ENCODE results near the gene CAV1.
"Not testable (repeated sequence)": the region's sequence is repeated elsewhere in the genome, so short reads cannot be mapped to it uniquely, and the experiment has no call there.

CAV1 gene

GRCh38 chr7:116577320-116577871, 52.6 kb downstream of the CAV1 start:
- H3K9ac ChIP-seq (ENCODE audit: low read length): no peak overlapping the region
- H3K27me3 ChIP-seq (ENCODE audit: control insufficient read depth, insufficient read depth, low read length): no peaks in the 10 kb centered on the region
- no peak overlapping the region for H3K27ac ChIP-seq (ENCODE audit: low read length)
- H3K36me3 ChIP-seq (ENCODE audit: control insufficient read depth, low read depth, low read length): no peaks in the 10 kb centered on the region
- no peaks in the 10 kb centered on the region for H3K9me3 ChIP-seq (ENCODE audit: control insufficient read depth, low read depth, low read length)
- H3K4me1 ChIP-seq (ENCODE audit: control insufficient read depth, low read depth, low read length): no peaks in the 10 kb centered on the region
- H3K4me3 ChIP-seq (ENCODE audit: low read length): no peak overlapping the region

- H3K36me3 ChIP-seq (ENCODE audit: control insufficient read depth, low read depth, low read length): no peaks in the 10 kb centered on the region
- no peaks in the 10 kb centered on the region for H3K9me3 ChIP-seq (ENCODE audit: control insufficient read depth, low read depth, low read length)
- H3K4me1 ChIP-seq (ENCODE audit: control insufficient read depth, low read depth, low read length): no peaks in the 10 kb centered on the region
- no peak overlapping the region for H3K4me3 ChIP-seq (ENCODE audit: low read length)
- H3K27ac ChIP-seq (ENCODE audit: low read length): no peak overlapping the region
- H3K27me3 ChIP-seq (ENCODE audit: control insufficient read depth, insufficient read depth, low read length): no peaks in the 10 kb centered on the region
- H3K9ac ChIP-seq (ENCODE audit: low read length): no peak overlapping the region
These were observed 53.7 kb downstream of the CAV1 start for GRCh38 chr7:116578526-116578925.

GRCh38 chr7:116579322-116579721, 54.5 kb downstream of the CAV1 start:
- no peaks in the 10 kb centered on the region for H3K27me3 ChIP-seq (ENCODE audit: control insufficient read depth, insufficient read depth, low read length)
- H3K4me3 ChIP-seq (ENCODE audit: low read length): no peak overlapping the region
- no peaks in the 10 kb centered on the region for H3K36me3 ChIP-seq (ENCODE audit: control insufficient read depth, low read depth, low read length)
- no peak overlapping the region for H3K9ac ChIP-seq (ENCODE audit: low read length)
- H3K4me1 ChIP-seq (ENCODE audit: control insufficient read depth, low read depth, low read length): no peaks in the 10 kb centered on the region
- H3K27ac ChIP-seq (ENCODE audit: low read length): no peak overlapping the region
- no peaks in the 10 kb centered on the region for H3K9me3 ChIP-seq (ENCODE audit: control insufficient read depth, low read depth, low read length)

- no peaks in the 10 kb centered on the region for H3K27me3 ChIP-seq (ENCODE audit: control insufficient read depth, insufficient read depth, low read length)
- H3K9me3 ChIP-seq (ENCODE audit: control insufficient read depth, low read depth, low read length): no peaks in the 10 kb centered on the region
- no peak overlapping the region for H3K4me3 ChIP-seq (ENCODE audit: low read length)
- no peaks in the 10 kb centered on the region for H3K36me3 ChIP-seq (ENCODE audit: control insufficient read depth, low read depth, low read length)
- no peaks in the 10 kb centered on the region for H3K4me1 ChIP-seq (ENCODE audit: control insufficient read depth, low read depth, low read length)
- no peak overlapping the region for H3K27ac ChIP-seq (ENCODE audit: low read length)
- no peak overlapping the region for H3K9ac ChIP-seq (ENCODE audit: low read length)
These were observed 55.0 kb downstream of the CAV1 start for GRCh38 chr7:116579835-116580234.

- H3K9ac ChIP-seq (ENCODE audit: low read length): no peak overlapping the region
- H3K4me3 ChIP-seq (ENCODE audit: low read length): no peak overlapping the region
- no peaks in the 10 kb centered on the region for H3K27me3 ChIP-seq (ENCODE audit: control insufficient read depth, insufficient read depth, low read length)
- H3K36me3 ChIP-seq (ENCODE audit: control insufficient read depth, low read depth, low read length): no peaks in the 10 kb centered on the region
- H3K27ac ChIP-seq (ENCODE audit: low read length): no peak overlapping the region
- no peaks in the 10 kb centered on the region for H3K9me3 ChIP-seq (ENCODE audit: control insufficient read depth, low read depth, low read length)
- no peaks in the 10 kb centered on the region for H3K4me1 ChIP-seq (ENCODE audit: control insufficient read depth, low read depth, low read length)
These were observed 57.4 kb downstream of the CAV1 start for GRCh38 chr7:116582164-116582732.

GRCh38 chr7:116582806-116583444, 58.1 kb downstream of the CAV1 start:
- Histone ChIP-seq H3K9ac (ENCODE audit: low read length) (no peak overlapping the region), H3K4me1 (ENCODE audit: control insufficient read depth, low read depth, low read length) (no peaks in the 10 kb centered on the region), H3K9me3 (ENCODE audit: control insufficient read depth, low read depth, low read length) (no peaks in the 10 kb centered on the region), H3K27me3 (ENCODE audit: control insufficient read depth, insufficient read depth, low read length) (no peaks in the 10 kb centered on the region), H3K27ac (ENCODE audit: low read length) (no peak overlapping the region), H3K36me3 (ENCODE audit: control insufficient read depth, low read depth, low read length) (no peaks in the 10 kb centered on the region), H3K4me3 (ENCODE audit: low read length) (no peak overlapping the region)

- H3K9ac ChIP-seq (ENCODE audit: low read length): no peak overlapping the region
- H3K27me3 ChIP-seq (ENCODE audit: control insufficient read depth, insufficient read depth, low read length): no peaks in the 10 kb centered on the region
- H3K27ac ChIP-seq (ENCODE audit: low read length): no peak overlapping the region
- H3K9me3 ChIP-seq (ENCODE audit: control insufficient read depth, low read depth, low read length): no peaks in the 10 kb centered on the region
- H3K4me3 ChIP-seq (ENCODE audit: low read length): no peak overlapping the region
- H3K36me3 ChIP-seq (ENCODE audit: control insufficient read depth, low read depth, low read length): no peaks in the 10 kb centered on the region
- no peaks in the 10 kb centered on the region for H3K4me1 ChIP-seq (ENCODE audit: control insufficient read depth, low read depth, low read length)
These were observed 58.8 kb downstream of the CAV1 start for GRCh38 chr7:116583653-116584052.

- no peak overlapping the region for H3K27ac ChIP-seq (ENCODE audit: low read length)
- no peaks in the 10 kb centered on the region for H3K4me1 ChIP-seq (ENCODE audit: control insufficient read depth, low read depth, low read length)
- no peaks in the 10 kb centered on the region for H3K27me3 ChIP-seq (ENCODE audit: control insufficient read depth, insufficient read depth, low read length)
- no peak overlapping the region for H3K4me3 ChIP-seq (ENCODE audit: low read length)
- H3K9me3 ChIP-seq (ENCODE audit: control insufficient read depth, low read depth, low read length): no peaks in the 10 kb centered on the region
- H3K36me3 ChIP-seq (ENCODE audit: control insufficient read depth, low read depth, low read length): no peaks in the 10 kb centered on the region
- H3K9ac ChIP-seq (ENCODE audit: low read length): no peak overlapping the region
These were observed 59.9 kb downstream of the CAV1 start for GRCh38 chr7:116584721-116585120.

- H3K4me3 ChIP-seq (ENCODE audit: low read length): no peak overlapping the region
These were observed 60.6 kb downstream of the CAV1 start for GRCh38 chr7:116585392-116585791.

GRCh38 chr7:116585967-116586366, 61.1 kb downstream of the CAV1 start:
- Histone ChIP-seq H3K4me3 (ENCODE audit: low read length) (no peak overlapping the region), H3K27ac (ENCODE audit: low read length) (no peak overlapping the region), H3K9me3 (ENCODE audit: control insufficient read depth, low read depth, low read length) (no peaks in the 10 kb centered on the region), H3K36me3 (ENCODE audit: control insufficient read depth, low read depth, low read length) (no peaks in the 10 kb centered on the region), H3K4me1 (ENCODE audit: control insufficient read depth, low read depth, low read length) (no peaks in the 10 kb centered on the region), H3K27me3 (ENCODE audit: control insufficient read depth, insufficient read depth, low read length) (no peaks in the 10 kb centered on the region), H3K9ac (ENCODE audit: low read length) (no peak overlapping the region)

More at GRCh38 chr7:116585392-116585791, 60.6 kb downstream of the CAV1 start:
- Histone ChIP-seq H3K4me1 (ENCODE audit: control insufficient read depth, low read depth, low read length) (no peaks in the 10 kb centered on the region), H3K9me3 (ENCODE audit: control insufficient read depth, low read depth, low read length) (no peaks in the 10 kb centered on the region), H3K9ac (ENCODE audit: low read length) (no peak overlapping the region), H3K27ac (ENCODE audit: low read length) (no peak overlapping the region), H3K36me3 (ENCODE audit: control insufficient read depth, low read depth, low read length) (no peaks in the 10 kb centered on the region), H3K27me3 (ENCODE audit: control insufficient read depth, insufficient read depth, low read length) (no peaks in the 10 kb centered on the region)

- not testable (repeated sequence) for H3K36me3 ChIP-seq (ENCODE audit: control insufficient read depth, low read depth, low read length); H3K27me3 ChIP-seq (ENCODE audit: control insufficient read depth, insufficient read depth, low read length); H3K4me3 ChIP-seq (ENCODE audit: low read length); H3K9me3 ChIP-seq (ENCODE audit: control insufficient read depth, low read depth, low read length); H3K4me1 ChIP-seq (ENCODE audit: control insufficient read depth, low read depth, low read length); H3K27ac ChIP-seq (ENCODE audit: low read length); H3K9ac ChIP-seq (ENCODE audit: low read length)
These were observed 62.4 kb downstream of the CAV1 start for GRCh38 chr7:116587200-116587599.

- H3K4me3 ChIP-seq (ENCODE audit: low read length): no peak overlapping the region
- no peaks in the 10 kb centered on the region for H3K27me3 ChIP-seq (ENCODE audit: control insufficient read depth, insufficient read depth, low read length)
- no peaks in the 10 kb centered on the region for H3K9me3 ChIP-seq (ENCODE audit: control insufficient read depth, low read depth, low read length)
- peaks cover 4% of the 10 kb centered on the region for H3K4me1 ChIP-seq (ENCODE audit: control insufficient read depth, low read depth, low read length)
- H3K27ac ChIP-seq (ENCODE audit: low read length): no peak overlapping the region
- H3K9ac ChIP-seq (ENCODE audit: low read length): no peak overlapping the region
- H3K36me3 ChIP-seq (ENCODE audit: control insufficient read depth, low read depth, low read length): no peaks in the 10 kb centered on the region
These were observed 63.4 kb downstream of the CAV1 start for GRCh38 chr7:116588225-116588624.
